GM19023 (cell line): ENCODE measurements around the gene SLC16A10.
"Not testable (repeated sequence)": the region's sequence is repeated elsewhere in the genome, so short reads cannot be mapped to it uniquely, and the experiment has no call there.

Source experiments
- ATAC-seq: cut with Tn5 transposase; IDR thresholded peaks from one replicate; pipeline ENCODE4 v1.9.1; 2021; ENCODE audit warnings: mild to moderate bottlenecking, moderate library complexity; ENCODE audit not compliant: unreplicated experiment

The SLC16A10 gene

DNA sequence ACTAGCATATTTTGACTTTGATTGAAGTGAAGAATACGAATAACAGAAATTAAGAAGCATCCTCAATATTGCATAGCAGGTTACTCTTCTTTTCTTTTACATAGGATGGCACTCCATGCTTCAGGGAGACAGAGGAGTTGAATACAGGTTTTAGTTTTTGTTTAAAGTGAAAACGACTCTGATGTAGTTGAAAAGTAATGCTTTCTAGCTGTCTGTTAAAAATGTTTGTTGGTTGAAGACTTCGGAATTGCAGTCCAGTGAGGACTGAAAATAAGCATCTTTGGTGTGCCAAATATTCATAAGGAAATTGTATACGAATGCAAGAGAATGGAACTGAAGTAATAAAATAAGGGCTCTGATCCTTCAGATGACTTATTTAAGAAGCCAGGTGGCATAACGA is 618 bp upstream of the SLC16A10 start:
- no peak for ATAC-seq

DNA sequence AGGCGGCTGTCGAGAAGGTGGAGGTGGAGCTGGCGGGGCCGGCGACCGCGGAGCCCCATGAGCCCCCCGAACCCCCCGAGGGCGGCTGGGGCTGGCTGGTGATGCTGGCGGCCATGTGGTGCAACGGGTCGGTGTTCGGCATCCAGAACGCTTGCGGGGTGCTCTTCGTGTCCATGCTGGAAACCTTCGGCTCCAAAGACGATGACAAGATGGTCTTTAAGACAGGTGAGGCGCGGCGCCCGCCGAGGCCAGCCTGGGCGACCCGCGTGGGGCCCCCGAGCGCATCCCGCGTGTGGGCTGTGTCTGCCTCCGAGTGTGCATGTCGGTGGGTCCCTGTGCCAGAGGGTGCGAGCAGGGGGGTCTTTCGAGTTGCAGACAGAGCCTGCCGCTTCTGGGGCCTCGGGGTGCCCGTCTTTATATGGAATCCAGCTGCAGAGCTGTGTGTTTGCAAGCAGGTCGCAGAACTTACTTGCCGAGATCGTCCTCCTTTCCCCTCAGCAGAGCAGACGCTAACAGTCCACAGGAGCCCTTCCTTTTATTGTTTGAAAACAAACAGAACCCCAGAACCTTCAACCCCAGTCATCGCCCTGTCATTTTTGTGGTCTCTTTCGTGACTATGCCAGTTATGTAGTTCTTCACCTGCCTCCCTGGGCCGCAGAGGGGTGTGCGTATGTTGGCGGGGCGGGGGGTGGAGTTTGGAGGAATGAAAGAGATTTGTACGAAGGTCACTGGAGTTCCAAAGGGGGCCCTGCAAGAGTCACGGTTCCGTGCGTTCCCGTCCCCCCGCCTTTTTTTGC is 766 bp downstream of the SLC16A10 start:
- ATAC-seq, result peak; percentile 14

DNA sequence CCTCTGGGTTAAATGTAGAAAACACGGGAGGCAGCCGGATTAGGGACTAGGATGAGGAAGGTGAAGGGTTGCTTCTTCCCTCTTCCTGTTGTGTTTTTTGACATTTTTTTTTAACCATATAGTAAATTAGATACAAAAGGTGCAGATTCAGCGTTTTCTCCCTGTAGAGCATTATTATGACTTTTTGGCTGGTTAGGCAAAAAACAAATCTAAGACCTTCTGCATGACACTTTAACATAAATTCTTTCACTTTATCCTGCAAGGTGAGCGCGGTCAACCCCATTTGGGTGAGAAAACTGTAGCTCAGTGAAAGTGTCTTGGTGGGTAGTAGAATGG is 1.3 kb downstream of the SLC16A10 start:
- no peak for ATAC-seq

DNA sequence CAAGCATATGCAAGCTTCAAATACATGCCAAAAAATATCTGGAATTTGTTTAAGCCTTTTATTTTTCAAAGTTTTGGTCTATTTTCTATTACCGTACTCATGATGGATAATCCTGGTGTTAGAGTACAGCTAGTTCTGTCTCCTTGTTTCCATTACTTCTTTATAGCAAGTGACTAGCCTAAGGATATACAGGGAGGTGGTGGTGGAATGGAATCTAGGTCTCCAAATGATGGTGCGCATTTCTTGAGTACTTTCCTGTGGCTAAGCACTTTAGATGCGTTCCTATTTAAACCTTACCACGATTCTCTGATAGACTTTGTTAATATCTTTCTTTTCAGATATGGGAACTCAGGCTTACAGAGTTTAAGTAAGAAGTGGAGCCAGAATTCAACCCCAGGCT is 3.5 kb downstream of the SLC16A10 start:
- no peak for ATAC-seq

DNA sequence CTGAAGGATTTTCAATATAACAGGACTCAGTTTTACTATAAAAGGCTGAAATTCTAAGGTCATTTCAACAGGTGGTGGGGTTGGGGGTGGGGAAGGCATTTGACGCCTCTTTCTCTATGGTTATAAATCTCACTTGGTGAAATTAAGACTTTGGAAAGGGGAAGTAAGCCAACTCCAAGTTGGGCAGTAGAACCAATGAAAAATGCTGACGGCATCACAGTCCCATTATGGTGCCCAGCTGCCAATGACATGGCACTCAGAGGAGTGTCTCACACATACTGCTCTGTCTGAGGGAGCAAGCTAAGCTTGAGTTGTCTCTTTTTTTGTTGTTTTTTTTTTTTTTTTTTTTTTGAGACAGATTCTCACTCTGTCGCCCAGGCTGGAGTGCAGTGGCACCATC is 4.7 kb downstream of the SLC16A10 start:
- ATAC-seq, result no peak

DNA sequence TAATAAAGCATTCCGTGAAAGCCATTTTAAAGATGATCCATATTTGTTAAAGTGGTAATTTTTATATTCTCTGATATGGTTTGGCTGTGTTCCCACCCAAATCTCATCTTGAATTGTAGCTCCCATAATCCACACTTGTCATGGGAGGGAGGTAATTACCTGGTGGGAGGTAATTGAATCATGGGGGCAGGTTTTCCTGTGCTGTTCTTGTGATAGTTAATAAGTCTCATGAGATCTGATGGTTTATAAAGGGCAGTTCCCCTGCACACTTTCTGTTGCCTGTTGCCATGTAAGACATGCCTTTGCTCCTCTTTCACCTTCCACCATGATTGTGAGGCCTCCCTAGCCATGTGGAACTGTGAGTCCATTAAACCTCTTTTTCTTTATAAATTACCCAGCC is 8.2 kb downstream of the SLC16A10 start:
- not testable (repeated sequence) for ATAC-seq

DNA sequence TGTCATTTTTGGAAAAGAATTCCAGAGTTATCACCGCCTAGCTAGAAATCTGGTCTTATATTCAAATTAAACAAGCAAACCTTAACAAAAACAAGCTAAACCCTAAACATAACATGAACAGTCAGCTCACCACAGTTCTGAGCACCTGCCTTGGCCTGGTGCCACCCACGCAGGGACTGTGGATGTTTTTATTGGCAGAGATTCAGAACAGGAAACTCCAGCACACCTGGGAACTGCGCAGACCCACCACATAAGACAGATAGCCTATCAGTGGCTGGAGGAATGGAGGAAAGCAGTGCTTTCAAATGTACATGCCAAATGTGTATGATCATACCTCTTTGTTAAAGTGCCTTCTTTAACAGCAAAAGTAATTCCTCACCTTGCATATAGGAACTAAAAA is 8.9 kb downstream of the SLC16A10 start:
- ATAC-seq, result no peak

DNA sequence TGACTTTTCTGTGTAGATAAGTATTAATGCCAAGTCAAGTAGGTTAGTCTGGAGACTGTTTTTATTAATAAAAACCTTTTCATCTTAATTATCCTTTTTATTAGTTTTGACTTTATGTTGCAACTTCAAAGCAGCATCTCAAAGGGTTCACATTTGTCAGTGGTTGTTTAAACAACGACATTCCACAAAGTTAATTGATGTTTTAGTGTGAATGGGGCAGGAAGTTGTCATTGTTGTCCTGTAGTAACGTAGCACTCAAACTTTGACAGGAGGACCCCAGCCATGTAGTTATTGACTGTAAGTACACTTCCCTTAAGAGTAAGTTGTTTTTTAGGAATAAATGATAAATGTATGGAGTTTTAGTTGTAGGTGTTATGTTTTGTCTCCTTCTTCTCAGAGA is 11.3 kb downstream of the SLC16A10 start:
- no peak for ATAC-seq

DNA sequence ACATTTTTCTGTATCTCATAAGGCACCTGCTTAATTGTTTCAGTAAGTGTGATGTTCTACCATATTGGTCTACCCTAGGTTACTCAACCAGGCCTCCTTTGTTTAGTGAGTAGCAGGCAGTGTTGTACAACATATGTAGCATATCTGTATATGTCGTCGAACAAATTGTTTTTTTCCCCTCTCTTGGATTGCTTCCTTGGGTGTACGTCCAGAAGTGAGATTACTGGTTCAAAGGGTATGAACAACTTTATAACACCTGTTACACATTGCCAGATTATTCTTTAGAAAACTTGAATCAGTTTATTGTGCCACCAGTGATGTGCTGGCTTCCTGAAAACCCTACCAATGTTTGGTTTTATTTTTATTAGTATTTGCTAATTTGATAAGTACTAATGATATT is 14.7 kb downstream of the SLC16A10 start:
- ATAC-seq, result no peak

DNA sequence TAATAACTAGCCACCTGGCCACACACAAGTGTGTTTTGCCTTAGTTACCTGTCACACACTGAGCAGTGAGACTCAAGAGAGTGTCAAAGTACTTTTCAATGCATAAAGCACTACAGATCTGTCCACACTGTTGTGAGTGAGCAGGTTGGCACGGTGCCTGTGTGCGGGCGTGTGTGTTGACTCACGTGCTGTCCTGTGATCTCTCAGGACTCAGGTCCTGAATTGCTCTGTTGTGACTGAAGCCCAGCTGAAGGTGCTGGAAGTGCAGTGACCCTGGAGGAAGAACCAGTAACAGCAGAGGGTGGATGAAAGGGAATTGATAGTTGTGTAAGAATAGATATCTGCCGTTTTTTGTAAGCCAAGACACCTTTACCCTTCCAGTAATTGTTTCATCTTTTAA is 18.3 kb downstream of the SLC16A10 start:
- no peak for ATAC-seq

DNA sequence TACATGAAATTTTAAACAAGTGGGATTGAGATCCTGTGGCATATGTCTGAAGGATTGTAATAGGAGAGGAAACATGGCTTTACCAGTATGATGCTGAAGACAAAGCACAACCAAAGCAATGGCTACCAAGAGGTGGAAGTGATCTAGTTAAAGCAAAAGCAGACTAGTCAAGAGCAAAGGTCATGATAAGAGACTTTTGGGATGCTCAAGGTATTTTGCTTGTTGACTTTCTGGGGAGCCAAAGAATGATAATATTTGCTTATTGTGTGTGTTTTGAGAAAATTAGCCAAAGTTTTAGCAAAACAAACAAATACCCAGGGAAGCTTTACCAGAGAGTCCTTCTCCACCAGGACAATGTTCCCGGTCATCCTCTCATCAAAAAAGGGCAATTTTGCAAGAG is 20.3 kb downstream of the SLC16A10 start:
- no peak for ATAC-seq

DNA sequence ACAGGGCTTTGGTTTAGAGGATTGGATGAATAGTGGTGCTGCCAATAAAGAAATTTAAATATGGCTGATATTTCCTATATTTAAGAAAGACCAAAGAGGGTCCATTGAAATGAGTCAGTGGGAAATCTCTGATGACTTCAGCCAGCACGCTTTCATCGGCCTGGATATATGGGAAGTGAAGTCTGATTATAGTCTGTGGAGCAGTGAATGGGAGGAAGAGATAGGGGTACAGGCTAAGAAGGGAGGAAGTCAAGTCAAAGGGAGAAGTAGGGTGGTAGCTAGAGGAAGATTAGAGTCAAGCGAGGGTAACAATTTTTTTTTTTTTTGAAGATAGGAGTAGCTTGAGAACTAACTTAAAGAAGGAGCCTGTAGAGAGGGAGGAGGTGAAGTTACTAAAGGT is 22.7 kb downstream of the SLC16A10 start:
- ATAC-seq, result no peak

DNA sequence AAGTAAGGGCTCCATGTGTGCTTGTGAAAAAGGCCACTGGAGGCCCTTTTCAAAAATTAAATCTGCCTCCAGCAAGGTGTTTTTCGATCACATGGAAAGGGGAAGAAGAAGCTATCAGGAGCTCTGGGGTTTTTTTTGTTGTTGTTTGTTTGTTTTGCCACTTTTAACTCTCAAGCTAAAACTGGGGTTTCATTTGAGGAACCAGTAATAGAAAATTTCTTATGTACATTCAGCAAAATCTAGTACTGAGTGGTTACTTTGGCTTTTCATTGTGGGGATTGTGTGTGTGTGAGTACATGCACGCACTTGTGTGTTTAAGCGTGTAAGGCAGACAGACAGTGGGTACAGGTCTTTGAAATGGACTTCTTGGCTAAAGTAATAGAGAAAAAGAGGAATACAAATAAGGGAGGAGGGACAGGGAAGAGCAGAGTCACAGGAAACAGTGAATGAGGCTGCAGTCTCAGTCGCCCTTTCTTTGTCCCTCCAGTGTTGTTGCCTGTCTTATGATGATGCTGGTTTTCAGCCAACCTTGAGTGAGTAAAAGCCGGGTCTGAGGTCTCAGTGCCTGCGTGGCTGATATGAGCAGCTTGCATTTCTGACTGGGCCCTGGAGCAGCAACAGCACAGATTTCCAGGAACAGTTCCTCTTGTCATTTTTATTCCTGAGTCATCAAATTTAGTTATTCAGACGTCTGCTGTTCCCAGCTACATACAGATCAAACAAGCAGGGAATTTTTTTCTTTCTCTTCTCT is 26.2 kb downstream of the SLC16A10 start:
- ATAC-seq, result no peak

DNA sequence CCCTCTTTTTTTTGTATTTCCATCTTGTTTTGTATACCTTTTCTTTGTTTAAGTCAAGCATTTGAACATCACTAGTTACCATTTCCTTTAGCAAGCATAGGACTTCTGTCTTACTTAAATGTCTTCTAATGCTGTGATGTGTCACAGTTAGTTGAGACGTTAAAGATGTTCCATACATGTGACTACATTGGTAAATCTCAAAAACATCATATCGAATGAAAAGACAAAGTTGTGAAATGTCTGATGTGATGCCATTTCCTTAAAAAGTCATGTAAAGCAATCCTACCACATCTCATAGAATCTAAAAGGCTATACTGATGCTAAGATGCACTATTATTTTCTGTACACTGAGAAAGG is 26.8 kb downstream of the SLC16A10 start:
- ATAC-seq, result no peak

DNA sequence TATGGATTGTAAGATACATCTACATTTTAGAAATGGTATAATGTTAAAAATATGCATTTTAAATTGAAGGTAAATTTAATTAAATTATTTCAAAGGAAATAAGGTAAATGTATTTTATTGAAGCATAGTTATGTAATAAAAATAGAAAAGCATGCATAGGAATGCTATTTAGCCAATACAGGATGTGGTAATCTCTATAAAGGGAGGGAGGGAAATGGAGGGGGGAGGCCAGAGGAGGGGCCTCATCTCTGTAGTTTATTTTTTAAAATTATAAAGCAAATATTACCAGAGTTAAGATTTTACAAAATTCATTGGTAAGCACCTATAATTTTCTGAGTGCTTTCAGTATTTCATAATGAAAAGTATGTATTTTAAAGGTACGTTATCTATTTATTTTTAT is 27.2 kb downstream of the SLC16A10 start:
- no peak for ATAC-seq

DNA sequence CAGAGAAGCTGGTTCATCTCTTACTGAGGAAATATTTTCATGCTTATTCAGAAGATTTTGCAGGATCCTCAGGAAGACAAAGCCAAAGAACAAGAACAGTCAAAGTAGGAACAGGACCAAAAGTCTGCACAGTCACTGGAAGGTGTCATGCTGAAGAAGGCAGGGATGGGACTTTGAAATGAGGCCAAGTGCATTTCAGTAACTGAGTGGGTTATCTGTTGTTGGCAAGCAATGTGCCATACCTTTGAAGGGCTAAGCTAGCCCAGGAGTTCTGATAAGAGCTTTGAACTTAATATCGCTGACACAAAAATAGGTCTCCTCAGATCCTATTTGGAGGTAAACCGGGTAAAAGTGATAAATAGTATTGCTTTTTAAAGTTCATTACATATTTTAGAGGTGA is 31.5 kb downstream of the SLC16A10 start:
- no peak for ATAC-seq

DNA sequence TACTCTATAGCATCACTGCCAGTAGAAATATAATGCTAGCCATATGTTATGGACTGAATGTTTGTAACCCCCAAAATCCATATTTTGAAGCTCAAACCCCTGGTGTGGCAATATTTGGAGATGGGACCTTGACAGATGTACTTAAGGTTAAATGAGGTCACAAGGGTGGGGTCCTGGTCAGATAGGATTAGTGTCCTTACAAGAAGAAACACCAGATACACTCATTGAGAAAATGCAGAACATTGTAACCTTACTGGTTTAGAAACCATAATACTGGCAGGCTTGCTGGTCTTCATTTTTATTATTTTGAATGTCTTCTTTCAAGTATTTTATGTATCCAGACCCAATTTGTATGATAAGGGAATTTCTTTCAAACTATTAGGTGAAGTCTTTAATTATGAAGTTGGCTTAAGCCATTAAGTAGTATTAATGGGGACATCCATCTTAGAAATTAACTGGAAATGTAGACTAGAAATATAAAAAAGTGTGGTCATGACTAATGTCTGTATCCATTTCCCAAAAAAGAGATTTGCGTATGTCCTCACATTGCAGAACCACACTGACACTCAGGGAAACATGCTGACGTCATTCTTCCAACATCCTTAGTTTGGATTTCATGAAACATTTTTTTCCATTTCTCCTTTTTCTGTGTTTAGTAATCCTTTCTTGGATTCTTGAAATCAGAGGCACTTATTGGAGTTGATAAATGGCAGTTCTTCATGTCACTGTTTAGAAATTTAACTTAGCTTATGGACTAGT is 32.4 kb downstream of the SLC16A10 start:
- ATAC-seq, result no peak

DNA sequence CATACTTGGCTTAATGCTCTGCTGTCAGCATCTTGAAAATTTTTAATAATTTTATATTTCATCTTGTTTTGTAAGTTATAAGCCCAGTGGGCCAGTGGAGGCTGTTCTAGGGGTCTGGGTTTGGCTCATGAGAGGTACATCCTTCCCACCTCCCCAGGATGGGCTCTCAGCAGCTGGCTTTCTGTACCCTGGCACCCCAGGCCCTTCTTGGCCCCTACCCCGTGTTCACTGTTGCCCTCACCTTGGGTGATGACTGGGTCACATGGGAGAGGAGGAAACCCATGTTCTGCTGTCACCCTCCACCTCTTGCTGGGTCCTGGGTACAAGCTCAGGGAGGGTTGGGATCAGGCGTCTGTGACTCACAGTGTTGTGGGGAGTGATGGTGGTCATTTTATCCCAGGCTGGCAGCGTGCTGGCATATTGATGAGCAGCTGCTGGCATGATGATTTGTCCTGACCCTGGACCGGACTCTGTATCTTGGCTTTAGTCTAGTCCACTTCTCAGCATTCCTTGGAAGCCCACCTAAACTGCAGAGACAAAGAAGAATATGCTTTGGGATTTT is 34.6 kb downstream of the SLC16A10 start:
- no peak for ATAC-seq

DNA sequence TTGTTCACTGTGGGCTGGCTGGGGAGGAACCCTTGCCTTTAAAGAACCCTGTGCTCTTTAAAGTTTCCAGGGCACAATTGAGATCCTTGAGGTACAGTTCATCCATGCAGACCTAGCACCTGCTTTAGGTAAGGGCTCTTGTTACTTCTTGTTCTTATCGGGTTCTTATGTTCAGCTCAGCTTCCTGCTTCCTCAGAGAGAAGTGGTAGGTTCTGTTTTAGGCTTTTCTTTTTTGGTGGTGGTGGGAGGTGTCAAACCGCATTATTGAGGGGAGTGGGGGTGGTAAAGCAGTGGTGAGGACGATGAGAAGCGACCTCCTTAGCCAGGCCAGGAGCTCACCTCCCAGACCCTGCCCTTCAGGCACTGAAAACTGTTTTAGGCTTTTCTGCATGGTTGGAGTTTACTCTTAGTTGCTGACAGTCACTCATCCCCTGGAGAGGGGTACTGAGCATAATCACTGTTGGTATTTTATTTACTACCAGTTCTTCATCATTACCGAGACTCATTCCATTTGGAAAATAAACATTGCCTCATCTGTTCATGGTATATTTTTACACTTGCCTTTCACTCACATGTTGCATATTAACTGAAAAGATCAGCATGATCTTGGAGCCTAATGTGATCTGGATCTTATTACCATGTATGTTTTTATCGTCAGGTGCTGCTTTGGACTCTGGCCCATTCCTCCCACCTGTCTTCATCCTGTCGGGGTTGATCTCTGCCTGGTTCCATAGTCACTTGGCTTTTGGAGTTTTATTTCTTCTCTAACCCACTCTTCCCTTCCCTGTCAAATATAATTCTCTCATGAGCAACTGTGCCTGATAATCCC is 35.4 kb downstream of the SLC16A10 start:
- no peak for ATAC-seq

DNA sequence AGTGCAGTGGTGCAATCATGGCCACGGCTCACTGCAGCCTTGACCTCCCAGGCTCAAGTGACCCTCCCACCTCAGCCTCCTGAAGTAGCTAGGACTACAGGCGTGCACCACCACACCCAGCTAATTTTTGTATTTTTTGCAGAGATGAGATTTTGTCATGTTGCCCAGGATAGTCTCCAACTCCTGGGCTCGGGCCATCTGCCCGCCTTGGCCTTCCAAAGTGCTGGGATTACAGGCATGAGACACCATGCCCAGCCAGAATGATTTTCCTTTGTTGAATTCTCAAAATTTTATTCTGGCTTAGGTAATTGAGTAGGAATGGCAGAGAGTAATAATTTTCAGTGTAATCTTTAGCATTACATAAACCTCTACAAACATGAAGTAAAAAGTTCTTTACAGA is 37.1 kb downstream of the SLC16A10 start:
- ATAC-seq, result no peak

DNA sequence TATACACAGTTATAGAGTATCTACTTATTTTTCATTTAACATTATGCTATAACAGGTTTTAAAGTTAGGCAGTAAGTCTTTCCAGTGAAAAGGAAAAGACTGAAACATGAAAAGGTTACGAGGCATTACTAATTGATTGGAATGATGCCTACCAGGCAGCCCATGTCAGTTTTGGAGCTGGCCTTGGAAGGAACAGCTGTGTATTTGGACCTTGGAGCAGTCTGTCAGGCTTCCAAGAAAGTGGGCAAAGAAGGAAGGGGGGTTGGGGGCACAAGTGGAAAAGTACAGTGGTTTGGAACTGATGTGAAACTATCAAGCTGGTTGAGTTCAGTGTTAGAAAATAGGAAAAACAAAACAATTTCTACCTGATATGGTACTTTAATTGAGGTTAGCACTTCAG is 41.7 kb downstream of the SLC16A10 start:
- ATAC-seq, result no peak
